GM12892 (cell line): ENCODE measurements around the gene SYCP3.

Source experiments
- POLR2A ChIP-seq: IDR thresholded peaks from 2 replicates; pipeline ENCODE4 v1.6.1; 2011; ENCODE audit warnings: low read depth, low read length, control low read depth
- POLR2AphosphoS5 ChIP-seq: IDR thresholded peaks from 2 replicates; pipeline ENCODE4 v1.6.1; 2011; ENCODE audit warnings: low read depth, low read length, control low read depth

DNA sequence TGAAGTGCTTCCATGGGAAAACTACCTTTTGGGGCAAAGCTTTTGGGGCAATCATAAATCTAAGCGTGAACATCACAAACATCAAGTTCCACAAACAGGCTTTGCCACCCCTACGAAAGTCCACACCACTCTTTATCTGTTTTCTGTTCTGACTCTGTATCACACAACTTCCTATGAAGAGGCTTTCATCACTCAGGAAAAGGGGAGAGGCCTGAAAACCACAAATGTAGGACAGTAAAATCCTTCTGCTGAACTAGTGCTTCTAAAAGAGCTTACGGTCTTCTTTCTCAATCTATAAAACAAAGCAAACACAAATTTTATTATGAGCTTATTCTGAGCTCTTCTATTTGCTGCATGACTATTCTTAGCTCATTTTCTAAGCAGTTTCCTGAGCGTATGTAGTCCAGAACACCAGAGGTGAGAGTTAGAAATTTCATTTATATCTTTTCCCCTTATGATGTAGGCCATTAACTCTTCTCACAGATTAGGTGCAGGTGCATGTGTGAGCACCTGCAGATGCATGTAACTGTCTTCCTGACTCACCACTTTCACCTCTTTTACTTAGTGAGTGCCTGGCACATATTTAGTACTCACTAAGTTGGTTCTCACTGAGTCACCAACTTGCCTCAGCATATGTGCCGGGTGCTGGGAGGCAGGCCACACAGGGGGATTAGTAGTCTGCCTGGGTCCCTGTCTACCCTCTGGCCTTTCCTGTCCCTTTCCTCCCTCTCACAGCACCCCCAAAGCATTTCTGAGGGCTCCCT lies 32.9 kb upstream of the SYCP3 start:
- TF ChIP-seq POLR2AphosphoS5 (no peak), POLR2A (no peak)
